Stimulated activated CD4-positive, alpha-beta T cell treated with anti-CD3 and anti-CD28 coated beads, Interleukin-2, amount 100 ng/mL, for 24 hours (primary cell): ENCODE data around the gene PDE8B.

ENCODE experiments used
- DNase-seq, 2 donors: peaks; one replicate each; pipeline ENCODE4 v3.0.0-alpha.2; 2020

Gene PDE8B

GRCh38 chr5:77231471-77232138, 21.1 kb downstream of the PDE8B start:
- no peak for DNase-seq

- no peak for DNase-seq
Measured at GRCh38 chr5:77232574-77233358, 22.3 kb downstream of the PDE8B start.

- no peak for DNase-seq
Measured at GRCh38 chr5:77235846-77236721, 25.6 kb downstream of the PDE8B start.

GRCh38 chr5:77239126-77239741, 28.8 kb downstream of the PDE8B start:
- peak in 1 of 2 donors; percentile 12 for DNase-seq

- DNase-seq, result no peak
Measured at GRCh38 chr5:77241444-77241843, 31.0 kb downstream of the PDE8B start.

GRCh38 chr5:77249475-77249874, 39.0 kb downstream of the PDE8B start:
- DNase-seq, result no peak

GRCh38 chr5:77250021-77250420, 39.5 kb downstream of the PDE8B start:
- no peak for DNase-seq

- DNase-seq, result no peak
Measured at GRCh38 chr5:77251921-77252320, 41.4 kb downstream of the PDE8B start.

- no peak for DNase-seq
Measured at GRCh38 chr5:77255617-77256016, 45.1 kb downstream of the PDE8B start.

- DNase-seq, result no peak
Measured at GRCh38 chr5:77256406-77256805, 45.9 kb downstream of the PDE8B start.

- no peak for DNase-seq
Measured at GRCh38 chr5:77258652-77259051, 48.2 kb downstream of the PDE8B start.

- no peak for DNase-seq
Measured at GRCh38 chr5:77259476-77259875, 49.0 kb downstream of the PDE8B start.

GRCh38 chr5:77262697-77263096, 52.2 kb downstream of the PDE8B start:
- DNase-seq, result no peak

- DNase-seq, result no peak
Measured at GRCh38 chr5:77266291-77266690, 55.8 kb downstream of the PDE8B start.

- no peak for DNase-seq
Measured at GRCh38 chr5:77267496-77267895, 57.0 kb downstream of the PDE8B start.

- DNase-seq, result no peak
Measured at GRCh38 chr5:77272206-77272605, 61.7 kb downstream of the PDE8B start.

- DNase-seq, result no peak
Measured at GRCh38 chr5:77277759-77278158, 67.3 kb downstream of the PDE8B start.

GRCh38 chr5:77280036-77280435, 69.6 kb downstream of the PDE8B start:
- DNase-seq, result no peak

- no peak for DNase-seq
Measured at GRCh38 chr5:77281969-77282336, 71.5 kb downstream of the PDE8B start.

- no peak for DNase-seq
Measured at GRCh38 chr5:77282337-77283027, 72.0 kb downstream of the PDE8B start.

GRCh38 chr5:77285251-77285841, 74.9 kb downstream of the PDE8B start:
- DNase-seq, result no peak
